ENCODE data around the gene KIF3B.
A peak's percentile ranks its signal among the peaks of the same experiment; 100 is the strongest.
"Not testable (repeated sequence)": the region's sequence is repeated elsewhere in the genome, so short reads cannot be mapped to it uniquely, and the experiment has no call there.

Gene KIF3B

GRCh38 chr20:32357375-32357868 lies 80.0 kb downstream of the KIF3B start:
- peak; percentile 35 for DNase-seq (ENCODE audit: low spot score)

GRCh38 chr20:32357869-32358631 lies 80.6 kb downstream of the KIF3B start, which contains the start of gene ASXL1:
Gene ASXL1, plus strand, starts transcription at chr20:32358331. Its CDS starts 445 bp downstream, at chr20:32358776.
- peak; percentile 91 for DNase-seq (ENCODE audit: low spot score)

- DNase-seq (ENCODE audit: low spot score): no peak
These were observed 81.1 kb downstream of the KIF3B start for GRCh38 chr20:32358632-32358882.

GRCh38 chr20:32358883-32359632 lies 81.6 kb downstream of the KIF3B start:
- DNase-seq (ENCODE audit: low spot score): peak; percentile 83

- peak; percentile 46 for DNase-seq (ENCODE audit: low spot score)
These were observed 82.3 kb downstream of the KIF3B start for GRCh38 chr20:32359633-32360332.

GRCh38 chr20:32360333-32360634 lies 82.8 kb downstream of the KIF3B start:
- DNase-seq (ENCODE audit: low spot score): no peak

GRCh38 chr20:32362901-32363364 lies 85.5 kb downstream of the KIF3B start:
- DNase-seq (ENCODE audit: low spot score): no peak

- no peak for DNase-seq (ENCODE audit: low spot score)
These were observed 86.0 kb downstream of the KIF3B start for GRCh38 chr20:32363492-32363891.

- no peak for DNase-seq (ENCODE audit: low spot score)
These were observed 87.2 kb downstream of the KIF3B start for GRCh38 chr20:32364554-32365208.

GRCh38 chr20:32365564-32365963 lies 88.1 kb downstream of the KIF3B start:
- DNase-seq (ENCODE audit: low spot score): no peak

- DNase-seq (ENCODE audit: low spot score): no peak
These were observed 88.9 kb downstream of the KIF3B start for GRCh38 chr20:32366380-32366779.

- DNase-seq (ENCODE audit: low spot score): no peak
These were observed 90.9 kb downstream of the KIF3B start for GRCh38 chr20:32368323-32368722.

GRCh38 chr20:32368925-32369324 lies 91.5 kb downstream of the KIF3B start:
- DNase-seq (ENCODE audit: low spot score): no peak

GRCh38 chr20:32370897-32371296 lies 93.4 kb downstream of the KIF3B start:
- no peak for DNase-seq (ENCODE audit: low spot score)

- no peak for DNase-seq (ENCODE audit: low spot score)
These were observed 101.0 kb downstream of the KIF3B start for GRCh38 chr20:32378461-32378860.

GRCh38 chr20:32380037-32380436 lies 102.6 kb downstream of the KIF3B start:
- DNase-seq (ENCODE audit: low spot score): not testable (repeated sequence)

- DNase-seq (ENCODE audit: low spot score): no peak
These were observed 103.3 kb downstream of the KIF3B start for GRCh38 chr20:32380745-32381144.

GRCh38 chr20:32382102-32382950 lies 104.9 kb downstream of the KIF3B start:
- no peak for DNase-seq (ENCODE audit: low spot score)

- DNase-seq (ENCODE audit: low spot score): not testable (repeated sequence)
These were observed 106.0 kb downstream of the KIF3B start for GRCh38 chr20:32383441-32383840.
